Skin of body (tissue), 2 donors: ENCODE data around the gene FRMD6. TPM values are rescaled to one million over a fixed set of nuclear protein-coding genes. Genes with fewer than 3 reads are reported as not detected.
A peak's percentile ranks its signal among the peaks of the same experiment; 100 is the strongest.
"Not testable (repeated sequence)": the region's sequence is repeated elsewhere in the genome, so short reads cannot be mapped to it uniquely, and the experiment has no call there.

Experiments
- DNase-seq: peaks from one replicate; lab custom pipeline; 2025; lab: John Stamatoyannopoulos, UW
- total RNA-seq: library from RNA; depleted of rRNA; stranded (reverse); fragments of >200 nt; gene quantifications from one replicate; pipeline ENCODE4 v1.2.3, GENCODE V29; 2014

The FRMD6 gene
- total RNA-seq, 1 donor from 2014 or later: 109 TPM

- DNase-seq: no peak
Observed at GRCh38 chr14:51628238-51628637, 23.5 kb upstream of the FRMD6 start.

GRCh38 chr14:51630987-51631386 lies 20.7 kb upstream of the FRMD6 start:
- DNase-seq: no peak

GRCh38 chr14:51633298-51633697 lies 18.4 kb upstream of the FRMD6 start:
- DNase-seq: not testable (repeated sequence)

GRCh38 chr14:51636109-51636508 lies 15.6 kb upstream of the FRMD6 start:
- no peak for DNase-seq

- DNase-seq: no peak
Observed at GRCh38 chr14:51638071-51638944, 13.4 kb upstream of the FRMD6 start.

- no peak for DNase-seq
Observed at GRCh38 chr14:51639668-51640316, 11.9 kb upstream of the FRMD6 start.

GRCh38 chr14:51643140-51643539 lies 8.6 kb upstream of the FRMD6 start:
- DNase-seq: no peak

GRCh38 chr14:51644217-51644933 lies 7.3 kb upstream of the FRMD6 start:
- no peak for DNase-seq

GRCh38 chr14:51648296-51648695 lies 3.4 kb upstream of the FRMD6 start:
- no peak for DNase-seq

GRCh38 chr14:51650716-51651387 lies 858 bp upstream of the FRMD6 start:
- no peak for DNase-seq

GRCh38 chr14:51652168-51653078 lies 713 bp downstream of the FRMD6 start:
- DNase-seq: peak; percentile 32

GRCh38 chr14:51653079-51653774 lies 1.5 kb downstream of the FRMD6 start:
- peak; percentile 94 for DNase-seq

GRCh38 chr14:51653775-51654532 lies 2.2 kb downstream of the FRMD6 start:
- DNase-seq: peak; percentile 64

GRCh38 chr14:51654533-51654845 lies 2.8 kb downstream of the FRMD6 start:
- peak; percentile 88 for DNase-seq

- no peak for DNase-seq
Observed at GRCh38 chr14:51657762-51658161, 6.1 kb downstream of the FRMD6 start.

GRCh38 chr14:51658441-51659173 lies 6.9 kb downstream of the FRMD6 start:
- DNase-seq: no peak

- no peak for DNase-seq
Observed at GRCh38 chr14:51660741-51661140, 9.0 kb downstream of the FRMD6 start.

- DNase-seq: no peak
Observed at GRCh38 chr14:51661504-51661903, 9.8 kb downstream of the FRMD6 start.
